Activated effector memory CD4-positive, alpha-beta T cell treated with Interleukin-2 at 50 U/mL for 16 hours (primary cell): ENCODE data around the gene RGS14.
"Not testable (repeated sequence)": the region's sequence is repeated elsewhere in the genome, so short reads cannot be mapped to it uniquely, and the experiment has no call there.

Experiments used
- DNase-seq: peaks from one replicate; pipeline ENCODE4 v3.0.0-alpha.2; 2020

RGS14 gene

GRCh38 chr5:177328545-177329231 is 29.0 kb upstream of the RGS14 start:
- no peak for DNase-seq

- no peak for DNase-seq
Measured at GRCh38 chr5:177329883-177330282, 27.8 kb upstream of the RGS14 start.

GRCh38 chr5:177330991-177331842 is 26.5 kb upstream of the RGS14 start:
- DNase-seq = no peak

DNA sequence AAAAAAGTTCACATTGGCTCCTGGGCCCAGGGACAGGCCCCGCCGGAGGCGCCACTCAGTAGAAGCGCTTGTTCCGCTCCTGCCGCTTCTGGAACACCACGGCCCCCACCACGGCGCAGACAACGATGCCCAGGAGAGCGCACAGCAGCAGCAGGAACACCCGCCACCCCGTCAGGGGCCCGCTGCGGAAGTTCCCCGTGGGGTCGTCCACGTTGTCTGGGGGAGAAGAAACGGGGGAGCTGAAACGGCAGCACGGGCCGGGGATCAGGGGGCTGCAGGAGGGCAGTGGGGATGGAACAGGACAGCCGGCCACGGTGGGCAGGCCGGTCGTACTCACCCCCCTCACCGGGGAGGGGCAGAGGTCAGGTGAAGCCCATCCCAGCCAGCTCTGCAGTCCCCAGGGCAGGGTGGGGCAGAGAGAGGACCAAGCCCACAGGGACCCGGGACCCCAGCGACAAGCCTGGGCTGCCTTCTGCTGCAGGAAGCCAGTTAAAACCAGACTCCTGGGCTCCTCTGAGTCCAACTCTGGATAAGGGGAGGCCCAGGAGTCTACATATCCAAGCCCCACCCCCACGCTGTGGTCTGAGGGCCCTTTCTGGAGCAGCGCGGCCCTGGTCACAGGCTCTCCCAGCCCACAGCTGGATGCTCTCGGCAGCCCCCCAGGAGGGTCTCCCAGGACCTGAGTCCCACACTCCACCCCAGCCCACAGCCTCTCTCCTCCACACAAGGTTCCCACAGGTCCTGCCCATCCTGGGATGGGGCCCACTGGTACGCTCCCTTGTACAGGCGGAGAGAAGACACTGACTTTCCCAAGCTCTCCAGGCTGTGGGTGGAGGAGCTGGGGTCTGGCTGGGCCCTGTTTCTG is 25.5 kb upstream of the RGS14 start:
- no peak for DNase-seq

- no peak for DNase-seq
Measured at GRCh38 chr5:177332896-177333260, 24.8 kb upstream of the RGS14 start.

GRCh38 chr5:177333420-177334154 is 24.1 kb upstream of the RGS14 start:
- no peak for DNase-seq

GRCh38 chr5:177334155-177334551 is 23.6 kb upstream of the RGS14 start:
- no peak for DNase-seq

- no peak for DNase-seq
Measured at GRCh38 chr5:177334781-177335700, 22.7 kb upstream of the RGS14 start.

GRCh38 chr5:177335701-177336065 is 22.0 kb upstream of the RGS14 start:
- DNase-seq = no peak

DNA sequence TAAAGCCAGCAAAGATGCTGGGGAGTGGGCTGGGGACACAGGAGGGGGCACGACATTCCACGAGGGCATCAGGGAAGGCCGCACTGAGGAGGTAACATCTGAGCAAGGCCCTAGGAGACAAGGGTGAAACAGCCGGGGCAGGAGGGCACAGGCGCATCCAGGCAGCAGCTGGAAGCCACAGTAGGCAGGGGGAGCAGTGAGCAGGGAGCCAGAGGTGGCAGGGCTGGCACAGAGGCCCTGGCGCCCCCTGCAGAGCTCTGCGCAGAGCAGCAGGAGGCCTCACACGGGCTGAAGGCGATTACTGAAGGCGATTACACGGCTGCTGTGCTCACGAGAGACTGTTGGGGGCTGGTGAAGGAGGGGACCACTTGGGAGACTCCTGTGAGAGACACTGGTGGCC is 21.6 kb upstream of the RGS14 start:
- no peak for DNase-seq

DNA sequence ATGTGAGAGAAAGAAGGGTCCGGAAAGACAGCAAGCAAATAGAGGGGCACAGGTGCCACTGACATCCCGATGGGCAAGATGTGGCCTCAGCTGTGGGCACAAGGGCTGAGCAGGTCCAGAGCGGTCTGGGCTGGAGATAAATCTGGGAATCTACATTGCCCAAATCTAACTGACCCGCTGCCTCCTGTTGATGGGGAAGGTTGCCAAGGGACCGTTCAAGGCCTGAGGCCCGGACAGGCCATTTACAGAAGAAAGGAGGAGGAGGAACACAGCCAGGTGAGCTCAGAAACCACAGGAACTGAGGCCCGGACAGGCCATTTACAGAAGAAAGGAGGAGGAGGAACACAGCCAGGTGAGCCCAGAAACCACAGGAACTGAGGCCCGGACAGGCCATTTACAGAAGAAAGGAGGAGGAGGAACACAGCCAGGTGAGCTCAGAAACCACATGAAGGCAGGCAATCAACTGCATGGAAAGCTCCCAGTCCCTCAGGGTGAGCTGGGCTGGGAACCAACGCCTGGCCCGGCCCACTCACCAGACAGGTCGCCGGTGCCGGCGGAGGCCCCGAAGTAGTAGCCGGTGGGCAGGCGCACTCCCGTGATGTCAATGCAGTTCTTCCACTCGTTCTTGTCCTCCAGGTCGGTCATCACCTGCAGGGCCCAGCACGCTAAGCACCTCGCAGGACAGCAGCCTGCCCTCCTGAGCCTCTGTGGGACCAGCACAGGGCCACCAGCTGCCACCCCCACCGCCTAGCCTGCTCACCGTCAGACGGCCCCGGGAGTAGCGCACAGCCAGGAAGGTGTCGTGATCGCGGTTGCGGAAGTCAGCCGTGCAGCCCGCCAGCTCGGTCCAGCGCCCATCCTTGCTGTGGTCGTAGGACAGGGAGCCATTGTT is 20.9 kb upstream of the RGS14 start:
- no peak for DNase-seq

- DNase-seq = no peak
Measured at GRCh38 chr5:177338251-177339106, 19.2 kb upstream of the RGS14 start.

GRCh38 chr5:177339107-177339638 is 18.6 kb upstream of the RGS14 start:
- DNase-seq = no peak

DNA sequence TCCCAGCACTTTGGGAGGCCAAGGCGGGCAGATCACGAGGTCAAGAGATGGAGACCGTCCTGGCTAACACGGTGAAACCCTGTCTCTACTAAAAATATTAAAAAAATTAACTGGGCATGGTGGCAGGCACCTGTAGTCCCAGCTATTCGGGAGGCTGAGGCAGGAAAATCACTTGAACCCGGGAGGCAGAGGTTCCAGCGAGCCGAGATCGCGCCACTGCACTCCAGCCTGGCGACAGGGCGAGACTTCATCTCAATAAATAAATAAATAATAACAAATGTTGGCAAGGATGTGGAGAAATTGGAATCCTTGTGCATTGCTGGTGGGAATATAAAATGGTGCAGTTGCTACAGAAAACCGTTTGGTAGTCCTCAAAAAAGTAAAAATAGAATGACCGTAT is 14.7 kb upstream of the RGS14 start:
- DNase-seq = not testable (repeated sequence)

GRCh38 chr5:177343777-177344176 is 13.9 kb upstream of the RGS14 start:
- no peak for DNase-seq

- DNase-seq = no peak
Measured at GRCh38 chr5:177344891-177345290, 12.8 kb upstream of the RGS14 start.

DNA sequence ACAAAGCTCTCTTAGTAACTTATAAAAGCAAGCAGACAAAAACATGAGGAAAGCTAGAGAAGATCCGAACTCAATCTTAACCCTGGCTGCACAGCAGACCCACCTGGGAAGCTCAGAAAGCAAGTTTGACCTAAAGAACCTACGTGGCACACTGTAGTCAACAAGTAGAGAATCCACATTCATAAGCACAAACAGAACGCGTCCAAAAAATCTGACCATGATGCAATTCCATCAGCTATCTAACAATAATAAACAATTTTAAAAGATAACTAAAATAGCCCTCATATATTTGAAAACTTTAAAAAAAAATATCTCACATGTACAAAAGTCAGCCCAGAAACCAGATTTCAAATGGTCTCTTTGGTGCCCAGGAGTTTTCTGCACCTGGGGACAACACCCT is 10.9 kb upstream of the RGS14 start:
- DNase-seq = no peak

- DNase-seq = no peak
Measured at GRCh38 chr5:177347699-177348098, 10.0 kb upstream of the RGS14 start.

DNA sequence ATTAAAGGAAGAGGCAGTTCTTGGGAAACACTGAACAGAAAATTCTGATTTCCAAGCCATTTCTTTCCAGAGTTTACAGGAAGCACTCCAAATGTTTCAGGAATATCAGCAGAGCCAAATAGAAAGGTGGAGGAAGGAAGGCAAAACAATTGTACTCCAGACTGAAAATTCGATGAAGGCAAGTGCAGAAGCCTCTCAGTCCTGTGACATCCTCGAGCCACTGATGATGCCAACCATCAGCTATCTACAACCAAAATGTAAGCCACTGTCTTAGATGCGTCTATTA is 8.4 kb upstream of the RGS14 start:
- DNase-seq = no peak

- DNase-seq = no peak
Measured at GRCh38 chr5:177349762-177350161, 8.0 kb upstream of the RGS14 start.
